ENCODE results near the gene HDAC5.
"Not testable (repeated sequence)": the region's sequence is repeated elsewhere in the genome, so short reads cannot be mapped to it uniquely, and the experiment has no call there.

Gene HDAC5

GRCh38 chr17:44133918-44134476, 10.6 kb upstream of the HDAC5 start:
- DNase-seq (ENCODE audit: low read depth in 1 of 2, low spot score in 1 of 2) = no peak

GRCh38 chr17:44132275-44132821, 8.9 kb upstream of the HDAC5 start:
- no peak for DNase-seq (ENCODE audit: low read depth in 1 of 2, low spot score in 1 of 2)

- DNase-seq (ENCODE audit: low read depth in 1 of 2, low spot score in 1 of 2) = not testable (repeated sequence)
Measured at GRCh38 chr17:44131372-44131771, 7.9 kb upstream of the HDAC5 start.

- no peak for DNase-seq (ENCODE audit: low read depth in 1 of 2, low spot score in 1 of 2)
Measured at GRCh38 chr17:44130693-44131349, 7.4 kb upstream of the HDAC5 start.

GRCh38 chr17:44128383-44128782, 4.9 kb upstream of the HDAC5 start:
- no peak for DNase-seq (ENCODE audit: low read depth in 1 of 2, low spot score in 1 of 2)

GRCh38 chr17:44124118-44124438, 637 bp upstream of the HDAC5 start:
- DNase-seq (ENCODE audit: low read depth in 1 of 2, low spot score in 1 of 2) = no peak

- DNase-seq (ENCODE audit: low read depth in 1 of 2, low spot score in 1 of 2) = no peak
Measured at GRCh38 chr17:44122816-44123355, 555 bp downstream of the HDAC5 start.

- no peak for DNase-seq (ENCODE audit: low read depth in 1 of 2, low spot score in 1 of 2)
Measured at GRCh38 chr17:44121997-44122815, 1.2 kb downstream of the HDAC5 start.

GRCh38 chr17:44120851-44121605, 2.4 kb downstream of the HDAC5 start:
- DNase-seq (ENCODE audit: low read depth in 1 of 2, low spot score in 1 of 2) = no peak

GRCh38 chr17:44120281-44120680, 3.2 kb downstream of the HDAC5 start:
- DNase-seq (ENCODE audit: low read depth in 1 of 2, low spot score in 1 of 2) = not testable (repeated sequence)

- DNase-seq (ENCODE audit: low read depth in 1 of 2, low spot score in 1 of 2) = no peak
Measured at GRCh38 chr17:44119798-44120197, 3.6 kb downstream of the HDAC5 start.

- DNase-seq (ENCODE audit: low read depth in 1 of 2, low spot score in 1 of 2) = no peak
Measured at GRCh38 chr17:44119062-44119461, 4.4 kb downstream of the HDAC5 start.

- DNase-seq (ENCODE audit: low read depth in 1 of 2, low spot score in 1 of 2) = no peak
Measured at GRCh38 chr17:44118427-44119050, 4.9 kb downstream of the HDAC5 start.

GRCh38 chr17:44117351-44117750, 6.1 kb downstream of the HDAC5 start:
- no peak for DNase-seq (ENCODE audit: low read depth in 1 of 2, low spot score in 1 of 2)

GRCh38 chr17:44115585-44116415, 7.6 kb downstream of the HDAC5 start:
- no peak for DNase-seq (ENCODE audit: low read depth in 1 of 2, low spot score in 1 of 2)

- no peak for DNase-seq (ENCODE audit: low read depth in 1 of 2, low spot score in 1 of 2)
Measured at GRCh38 chr17:44113868-44114840, 9.3 kb downstream of the HDAC5 start.

- DNase-seq (ENCODE audit: low read depth in 1 of 2, low spot score in 1 of 2) = no peak
Measured at GRCh38 chr17:44113382-44113781, 10.1 kb downstream of the HDAC5 start.

Data from activated T-helper 1 cell treated with anti-CD3 and anti-CD28 coated beads, Interleukin-2, amount 50 U/mL, for 16 hours (primary cell).